Measurements from ENCODE around the gene WDFY3.

Gene WDFY3

GRCh38 chr4:84908876-84909275, 57.6 kb downstream of the WDFY3 start:
- DNase-seq (ENCODE audit: low read depth, low spot score), result no peak

GRCh38 chr4:84907145-84907544, 59.3 kb downstream of the WDFY3 start:
- DNase-seq (ENCODE audit: low read depth, low spot score), result no peak

DNA sequence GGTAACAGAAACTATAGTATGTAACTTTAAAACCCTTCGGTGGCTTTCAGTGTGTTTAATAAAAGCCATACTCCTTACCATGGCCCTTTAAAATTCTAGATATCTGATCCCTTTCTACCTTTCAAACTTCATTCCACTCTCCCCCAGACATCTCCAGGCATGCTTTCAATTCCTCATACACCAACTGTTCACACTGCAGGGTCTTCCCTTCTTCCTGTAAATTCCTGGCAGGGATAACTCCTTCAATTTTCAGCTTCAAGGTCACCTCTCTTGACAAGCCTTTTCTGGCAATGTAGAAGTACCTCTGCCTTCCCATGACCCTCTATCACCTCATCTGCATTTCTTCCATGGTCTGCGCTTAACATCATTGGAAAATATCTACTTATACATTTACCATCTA, 60.8 kb downstream of the WDFY3 start:
- no peak for DNase-seq (ENCODE audit: low read depth, low spot score)

DNA sequence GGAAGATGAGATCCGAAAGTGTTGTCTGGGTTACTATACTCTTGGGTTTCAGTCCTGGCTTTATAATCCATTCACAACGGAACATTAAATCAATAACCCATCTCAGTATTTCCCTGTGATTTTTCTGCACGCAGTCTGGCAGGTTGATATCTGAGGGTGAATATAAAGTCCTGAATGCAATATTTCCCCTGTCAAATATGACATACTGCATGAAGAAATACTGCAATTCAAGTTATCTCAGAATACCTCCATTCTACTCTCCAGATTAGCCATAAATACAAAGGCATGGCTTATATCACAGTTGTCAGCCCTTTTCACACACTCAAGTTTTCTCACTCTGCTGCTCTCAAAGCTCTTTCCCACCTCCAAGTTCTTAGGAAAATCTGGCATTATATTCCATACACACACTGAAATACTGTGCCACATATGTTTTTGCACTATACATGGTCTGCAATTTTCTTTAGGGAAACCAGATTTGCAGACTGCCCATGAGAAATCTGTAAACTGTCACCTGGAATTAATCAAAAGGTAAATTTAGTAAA, 64.7 kb downstream of the WDFY3 start:
- no peak for DNase-seq (ENCODE audit: low read depth, low spot score)

DNA sequence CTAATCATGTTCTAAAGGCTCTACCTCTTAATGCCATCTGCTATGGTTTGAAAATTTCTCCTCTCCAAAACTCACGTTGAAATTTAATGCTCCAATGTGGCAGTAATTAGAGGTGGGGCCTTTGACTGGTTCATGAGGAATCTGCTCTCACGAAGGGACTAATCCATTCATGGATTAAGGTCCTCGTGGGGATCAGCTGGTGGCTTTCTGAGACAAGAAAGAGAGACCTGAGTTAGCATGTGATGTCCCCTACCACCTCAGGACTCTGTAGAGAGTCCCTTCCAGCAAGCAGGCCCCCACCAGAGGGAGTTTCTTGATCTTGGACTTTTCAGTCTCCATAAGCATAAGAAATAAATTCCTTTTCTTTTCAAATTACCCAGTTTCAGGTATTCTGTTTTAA, 65.3 kb downstream of the WDFY3 start:
- no peak for DNase-seq (ENCODE audit: low read depth, low spot score)

GRCh38 chr4:84899616-84900015, 66.9 kb downstream of the WDFY3 start:
- no peak for DNase-seq (ENCODE audit: low read depth, low spot score)

DNA sequence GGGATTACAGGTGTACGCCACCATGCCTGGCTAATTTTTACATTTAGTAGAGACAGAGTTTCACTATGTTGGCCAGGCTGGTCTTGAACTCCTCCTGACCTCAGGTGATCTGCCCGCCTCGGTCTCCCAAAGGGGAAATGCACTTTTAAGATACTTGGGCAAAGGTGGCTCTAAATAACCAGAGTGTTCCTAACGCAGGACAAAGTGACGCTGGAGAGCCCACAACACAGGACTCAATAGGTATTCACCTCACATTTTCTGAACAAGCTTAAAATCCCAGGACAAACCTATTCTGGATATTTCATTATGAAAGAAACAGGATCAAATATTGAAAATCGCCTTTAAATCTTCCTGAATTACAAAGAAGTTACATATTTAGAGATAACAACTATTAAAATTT, 69.0 kb downstream of the WDFY3 start:
- no peak for DNase-seq (ENCODE audit: low read depth, low spot score)

- DNase-seq (ENCODE audit: low read depth, low spot score), result no peak
These were observed 71.2 kb downstream of the WDFY3 start for GRCh38 chr4:84895283-84895682.

GRCh38 chr4:84894621-84895020, 71.9 kb downstream of the WDFY3 start:
- DNase-seq (ENCODE audit: low read depth, low spot score), result no peak

GRCh38 chr4:84892950-84893349, 73.5 kb downstream of the WDFY3 start:
- no peak for DNase-seq (ENCODE audit: low read depth, low spot score)

GRCh38 chr4:84887824-84888223, 78.7 kb downstream of the WDFY3 start:
- DNase-seq (ENCODE audit: low read depth, low spot score), result no peak

GRCh38 chr4:84879651-84880200, 86.8 kb downstream of the WDFY3 start:
- no peak for DNase-seq (ENCODE audit: low read depth, low spot score)

GRCh38 chr4:84878546-84878945, 87.9 kb downstream of the WDFY3 start:
- no peak for DNase-seq (ENCODE audit: low read depth, low spot score)

- no peak for DNase-seq (ENCODE audit: low read depth, low spot score)
These were observed 88.4 kb downstream of the WDFY3 start for GRCh38 chr4:84878090-84878489.

- no peak for DNase-seq (ENCODE audit: low read depth, low spot score)
These were observed 89.2 kb downstream of the WDFY3 start for GRCh38 chr4:84877051-84877833.

GRCh38 chr4:84875636-84876371, 90.7 kb downstream of the WDFY3 start:
- no peak for DNase-seq (ENCODE audit: low read depth, low spot score)

DNA sequence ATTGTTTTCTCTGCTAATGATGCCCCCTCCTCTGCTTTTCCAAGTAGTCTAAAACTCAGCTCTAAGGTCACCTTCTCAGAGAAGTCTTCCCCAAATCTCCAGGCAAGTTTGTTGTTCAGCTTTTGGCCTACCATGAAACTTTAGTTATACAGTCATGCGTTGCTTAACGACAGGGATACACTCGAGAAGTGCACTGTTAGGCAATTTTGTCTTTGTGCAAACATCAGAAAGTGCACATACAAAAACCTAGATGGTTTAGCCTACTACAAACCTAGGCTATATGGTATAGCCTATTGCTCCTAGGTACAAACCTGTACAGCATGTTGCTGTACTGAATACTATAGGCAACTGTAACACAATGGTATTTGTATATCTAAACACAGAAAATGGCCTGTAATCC, 91.9 kb downstream of the WDFY3 start:
- DNase-seq (ENCODE audit: low read depth, low spot score), result no peak

DNA sequence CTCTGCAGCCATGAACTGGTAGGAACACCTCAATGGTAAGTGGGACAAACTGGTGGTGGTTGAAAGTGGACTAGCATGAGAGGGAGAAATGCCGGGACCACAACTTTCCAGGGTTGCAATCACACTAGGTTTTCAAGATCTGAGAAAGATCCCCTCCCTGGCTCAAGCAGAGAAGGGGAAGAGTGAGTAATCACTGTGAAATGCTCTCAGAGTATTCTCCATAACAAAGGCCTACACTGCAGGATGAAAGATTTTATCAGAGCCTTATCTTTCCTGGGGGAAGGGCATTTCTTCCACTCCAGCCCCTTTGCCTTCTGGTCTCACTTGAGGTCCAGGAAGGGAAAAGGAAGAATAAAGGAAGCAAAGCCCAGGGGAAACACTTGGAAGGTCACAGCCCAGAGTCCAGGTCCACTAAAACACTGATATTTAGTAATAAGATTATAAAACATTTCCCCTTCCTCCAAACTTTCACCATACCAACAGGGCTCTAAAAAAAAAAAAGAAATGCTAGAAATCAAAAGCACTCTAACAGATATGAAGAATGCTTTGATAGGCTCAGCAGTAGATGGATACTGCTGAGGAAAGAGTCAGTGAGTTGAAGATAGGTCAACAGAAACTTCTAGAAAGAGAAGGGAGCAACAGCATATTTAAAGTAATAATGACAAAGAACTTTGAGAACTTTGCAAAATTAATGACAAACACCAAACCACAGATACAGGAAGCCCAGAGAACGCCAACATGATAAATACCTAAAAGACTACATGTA, 95.9 kb downstream of the WDFY3 start:
- no peak for DNase-seq (ENCODE audit: low read depth, low spot score)

DNA sequence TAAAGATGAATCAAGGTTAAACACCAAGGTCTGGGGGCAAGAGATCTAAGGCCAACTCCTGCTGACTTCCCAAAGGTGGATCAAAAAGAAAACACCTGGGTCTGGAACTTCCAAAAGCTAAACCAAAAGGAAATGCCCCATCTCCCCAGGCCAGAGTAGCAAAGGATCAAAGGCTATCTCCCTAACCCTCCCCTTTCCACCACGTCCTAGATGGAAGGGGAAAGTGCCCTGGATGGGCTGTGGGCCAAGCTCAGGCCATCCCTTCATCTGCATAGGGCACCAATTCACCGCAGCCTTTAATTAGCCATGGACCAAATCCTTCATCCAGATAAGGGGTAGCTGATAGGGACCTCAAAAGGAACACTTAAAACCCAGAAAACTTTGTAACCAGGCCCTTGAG, 100.2 kb downstream of the WDFY3 start:
- no peak for DNase-seq (ENCODE audit: low read depth, low spot score)

GRCh38 chr4:84865600-84865999, 100.9 kb downstream of the WDFY3 start:
- DNase-seq (ENCODE audit: low read depth, low spot score), result no peak

DNA sequence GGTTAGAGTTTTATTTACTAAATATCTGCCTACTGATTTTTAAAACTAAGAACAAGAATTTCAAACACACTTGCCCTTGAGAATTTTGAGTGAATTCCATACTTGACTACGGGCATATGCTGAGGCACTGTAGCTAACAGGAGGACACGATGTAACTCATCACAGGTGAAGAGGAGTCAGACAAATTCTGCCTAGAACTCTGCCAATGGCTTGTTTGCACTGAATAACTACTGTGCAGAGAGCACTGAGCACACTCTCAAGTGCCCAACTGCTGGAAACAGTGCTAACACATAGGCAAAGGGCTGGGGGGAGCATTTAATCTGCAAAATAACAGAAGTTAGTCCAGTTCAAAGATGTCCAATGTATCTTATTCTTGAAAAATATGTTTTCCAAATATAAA, 104.4 kb downstream of the WDFY3 start:
- DNase-seq (ENCODE audit: low read depth, low spot score), result no peak

GRCh38 chr4:84857296-84857695, 109.2 kb downstream of the WDFY3 start:
- DNase-seq (ENCODE audit: low read depth, low spot score), result no peak
